ENCODE data around the gene MYH7.
"Not testable (repeated sequence)": the region's sequence is repeated elsewhere in the genome, so short reads cannot be mapped to it uniquely, and the experiment has no call there.

MYH7 gene

DNA sequence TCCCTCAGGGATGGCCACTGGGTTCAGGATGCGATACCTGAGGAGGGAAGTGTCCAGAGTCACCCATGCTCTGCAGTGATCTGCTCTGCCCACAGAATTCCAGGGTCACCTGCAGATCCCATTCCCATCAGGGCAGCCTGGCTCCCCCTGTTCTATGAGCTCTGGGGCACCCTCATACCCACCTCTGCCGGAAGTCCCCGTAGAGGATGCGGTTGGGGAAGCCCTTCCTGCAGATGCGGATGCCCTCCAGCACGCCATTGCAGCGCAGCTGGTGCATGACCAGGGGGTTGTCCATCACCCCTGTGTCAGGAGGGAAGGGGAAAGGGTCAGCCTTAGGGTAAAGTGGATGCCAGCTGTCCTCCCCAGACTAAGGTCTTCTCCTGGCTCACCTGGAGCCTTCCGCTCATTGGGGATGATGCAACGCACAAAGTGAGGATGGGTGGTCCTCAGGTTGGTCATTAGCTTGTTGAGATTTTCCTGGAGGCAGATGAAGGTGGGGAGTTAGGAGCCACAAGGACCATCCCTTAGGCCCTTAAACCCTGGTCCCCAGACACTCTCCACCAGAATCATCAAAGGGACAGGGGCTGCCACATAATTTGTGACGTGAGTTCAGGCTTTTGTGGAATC is 38.6 kb downstream of the MYH7 start:
- no peak overlapping the region for H3K4me3 Mint-ChIP-seq
- H3K27ac Mint-ChIP-seq: no peak overlapping the region
- peaks cover 6% of the 10 kb centered on the region for H3K4me1 Mint-ChIP-seq
- no peaks in the 10 kb centered on the region for H3K36me3 Mint-ChIP-seq (ENCODE audit: low read depth)
- TF ChIP-seq, protein P1, sequence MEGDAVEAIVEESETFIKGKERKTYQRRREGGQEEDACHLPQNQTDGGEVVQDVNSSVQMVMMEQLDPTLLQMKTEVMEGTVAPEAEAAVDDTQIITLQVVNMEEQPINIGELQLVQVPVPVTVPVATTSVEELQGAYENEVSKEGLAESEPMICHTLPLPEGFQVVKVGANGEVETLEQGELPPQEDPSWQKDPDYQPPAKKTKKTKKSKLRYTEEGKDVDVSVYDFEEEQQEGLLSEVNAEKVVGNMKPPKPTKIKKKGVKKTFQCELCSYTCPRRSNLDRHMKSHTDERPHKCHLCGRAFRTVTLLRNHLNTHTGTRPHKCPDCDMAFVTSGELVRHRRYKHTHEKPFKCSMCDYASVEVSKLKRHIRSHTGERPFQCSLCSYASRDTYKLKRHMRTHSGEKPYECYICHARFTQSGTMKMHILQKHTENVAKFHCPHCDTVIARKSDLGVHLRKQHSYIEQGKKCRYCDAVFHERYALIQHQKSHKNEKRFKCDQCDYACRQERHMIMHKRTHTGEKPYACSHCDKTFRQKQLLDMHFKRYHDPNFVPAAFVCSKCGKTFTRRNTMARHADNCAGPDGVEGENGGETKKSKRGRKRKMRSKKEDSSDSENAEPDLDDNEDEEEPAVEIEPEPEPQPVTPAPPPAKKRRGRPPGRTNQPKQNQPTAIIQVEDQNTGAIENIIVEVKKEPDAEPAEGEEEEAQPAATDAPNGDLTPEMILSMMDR (IDR thresholded peaks at IDR 0.05; ENCODE audit: unreplicated experiment in 3 of 3): no peak
- H3K27me3 Mint-ChIP-seq (ENCODE audit: low read depth): peaks cover 8% of the 10 kb centered on the region
- no peaks in the 10 kb centered on the region for H3K9me3 Mint-ChIP-seq

DNA sequence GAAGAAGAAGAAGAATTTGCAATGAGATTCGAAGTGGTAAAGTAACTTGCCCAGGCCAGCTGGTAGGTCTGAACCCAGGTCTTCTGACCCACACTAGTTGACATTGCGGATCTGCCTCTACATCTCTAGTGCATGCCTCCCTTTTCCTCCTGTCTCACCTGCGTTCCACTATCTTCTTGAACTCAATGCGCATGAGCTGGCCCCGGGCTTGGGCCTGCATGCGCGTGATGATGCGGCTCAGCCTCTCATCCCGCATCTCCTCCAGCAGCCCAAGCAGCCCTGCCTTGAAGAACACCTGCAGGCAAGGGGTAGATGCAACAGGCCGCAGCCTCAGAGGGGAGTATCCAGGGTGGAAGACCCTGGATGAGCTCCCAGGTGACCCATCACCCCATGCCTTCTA is 39.3 kb downstream of the MYH7 start:
- TF ChIP-seq, protein P1 (IDR thresholded peaks at IDR 0.05; ENCODE audit: unreplicated experiment in 3 of 3): no peak
- Mint-ChIP-seq H3K4me3 (no peak overlapping the region), H3K9me3 (no peaks in the 10 kb centered on the region), H3K27ac (no peak overlapping the region), H3K4me1 (peaks cover 6% of the 10 kb centered on the region), H3K27me3 (ENCODE audit: low read depth) (peaks cover 5% of the 10 kb centered on the region), H3K36me3 (ENCODE audit: low read depth) (no peaks in the 10 kb centered on the region)

DNA sequence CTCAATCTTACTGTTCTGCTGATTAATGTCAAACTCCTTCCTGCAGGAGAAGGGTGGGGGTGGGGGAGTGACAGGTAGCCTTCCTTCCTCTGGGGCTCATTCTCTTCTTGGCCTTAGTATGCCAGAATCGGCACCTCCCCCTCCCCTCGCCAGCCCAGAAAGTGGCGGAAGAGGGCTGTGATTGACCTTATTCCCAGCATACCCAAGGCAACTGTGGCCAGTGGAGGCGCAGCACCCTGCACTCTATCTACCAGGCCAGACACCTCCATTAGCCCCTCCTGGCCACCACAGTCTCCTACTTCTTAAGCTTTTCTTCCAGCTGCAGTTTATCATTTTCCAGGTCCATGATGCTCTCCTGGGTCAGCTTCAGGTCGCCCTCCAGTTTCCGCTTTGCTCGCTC is 42.8 kb downstream of the MYH7 start:
- Mint-ChIP-seq H3K27ac (no peak overlapping the region), H3K4me1 (no peaks in the 10 kb centered on the region), H3K4me3 (no peak overlapping the region)

DNA sequence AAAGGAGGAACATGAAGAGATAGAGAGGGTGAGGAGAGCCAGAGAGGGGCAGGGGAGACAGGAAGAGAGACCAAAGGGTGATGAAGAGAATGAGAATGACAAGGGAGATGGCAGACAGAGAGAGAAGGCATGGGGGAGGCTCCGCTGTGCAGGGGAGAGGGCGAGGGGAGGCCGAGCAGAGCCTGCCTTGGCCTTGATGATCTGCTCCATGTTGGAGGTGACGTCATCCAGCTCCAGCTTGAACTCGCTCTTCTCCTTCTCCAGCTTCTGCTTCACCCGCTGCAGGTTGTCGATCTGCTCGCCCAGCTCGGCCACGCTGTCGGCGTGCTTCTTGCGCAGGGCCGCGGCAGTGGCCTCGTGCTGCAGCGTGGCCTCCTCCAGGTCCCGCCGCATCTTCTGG is 45.6 kb downstream of the MYH7 start:
- not testable (repeated sequence) for H3K4me1 Mint-ChIP-seq; H3K27ac Mint-ChIP-seq; H3K4me3 Mint-ChIP-seq; H3K36me3 Mint-ChIP-seq (ENCODE audit: low read depth); H3K9me3 Mint-ChIP-seq
- H3K27me3 Mint-ChIP-seq (ENCODE audit: low read depth): peaks cover 12% of the 10 kb centered on the region

More for the DNA sequence above, 42.8 kb downstream of the MYH7 start:
- H3K27me3 Mint-ChIP-seq (ENCODE audit: low read depth): peaks cover 12% of the 10 kb centered on the region
- TF ChIP-seq, protein P1 (IDR thresholded peaks at IDR 0.05; ENCODE audit: unreplicated experiment in 3 of 3): no peak
- H3K36me3 Mint-ChIP-seq (ENCODE audit: low read depth): no peaks in the 10 kb centered on the region
- no peaks in the 10 kb centered on the region for H3K9me3 Mint-ChIP-seq

DNA sequence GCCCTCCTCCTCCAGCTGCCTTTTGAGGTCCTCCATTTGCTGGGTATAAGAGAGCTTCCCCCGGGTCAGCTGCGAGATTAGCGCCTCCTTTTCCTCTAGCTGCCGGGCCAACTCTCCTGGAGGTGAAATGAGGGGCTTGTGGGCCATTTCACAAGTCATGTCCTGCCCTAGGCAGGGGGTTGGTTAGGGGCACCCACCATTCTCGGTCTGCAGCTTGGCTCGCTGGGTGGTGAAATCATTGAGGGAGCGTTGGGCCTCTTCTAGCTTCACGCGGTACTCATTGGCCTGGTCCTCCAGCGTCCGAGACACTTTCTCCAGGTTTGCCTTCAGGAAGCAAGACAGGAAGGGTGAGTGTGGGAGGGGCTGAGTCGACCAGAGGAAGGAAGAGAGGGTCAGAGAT is 46.1 kb downstream of the MYH7 start:
- Mint-ChIP-seq H3K9me3 (no peaks in the 10 kb centered on the region), H3K36me3 (ENCODE audit: low read depth) (no peaks in the 10 kb centered on the region), H3K27me3 (ENCODE audit: low read depth) (peaks cover 14% of the 10 kb centered on the region), H3K27ac (no peak overlapping the region), H3K4me3 (no peak overlapping the region), H3K4me1 (peaks cover 6% of the 10 kb centered on the region)
- TF ChIP-seq, protein P1 (IDR thresholded peaks at IDR 0.05; ENCODE audit: unreplicated experiment in 3 of 3): no peak

DNA sequence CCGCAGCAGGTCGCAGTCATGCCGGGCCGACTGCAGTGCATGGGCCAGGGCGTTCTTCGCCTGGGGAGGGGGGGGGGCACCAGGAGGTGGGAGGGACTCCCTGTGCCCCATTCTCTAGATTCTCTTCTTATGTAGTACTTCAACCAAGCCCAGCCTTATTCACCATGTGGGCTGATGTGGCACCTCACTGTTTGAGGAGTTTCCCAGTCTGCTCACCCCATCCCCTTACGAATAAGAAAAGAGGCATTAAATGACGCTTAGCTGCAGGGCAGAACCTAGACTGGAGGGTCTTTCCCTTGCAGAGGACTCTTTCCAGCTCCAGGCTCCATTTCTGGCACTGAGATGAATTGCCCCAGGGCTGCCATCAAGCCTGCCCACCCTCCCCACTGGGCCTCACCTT is 46.5 kb downstream of the MYH7 start:
- Mint-ChIP-seq H3K4me3 (no peak overlapping the region), H3K4me1 (peaks cover 6% of the 10 kb centered on the region), H3K27me3 (ENCODE audit: low read depth) (peaks cover 15% of the 10 kb centered on the region), H3K27ac (no peak overlapping the region), H3K9me3 (no peaks in the 10 kb centered on the region), H3K36me3 (ENCODE audit: low read depth) (no peaks in the 10 kb centered on the region)
- TF ChIP-seq, protein P1 (IDR thresholded peaks at IDR 0.05; ENCODE audit: unreplicated experiment in 3 of 3): no peak
